G401 (cell line): Measurements from ENCODE around the gene POLN. TPM values are rescaled to one million over a fixed set of nuclear protein-coding genes. Genes with fewer than 3 reads are reported as not detected.

Experiments
- DNase-seq: peaks from one replicate; pipeline ENCODE4 v3.0.0-alpha.2; 2015; ENCODE audit warnings: low spot score
- in situ Hi-C: cut with HindIII; loops from 2 replicates; pipeline ENCODE4 v1.10.0; 2016; ENCODE audit warnings: low sequenced_read_pairs, mixed read lengths
- total RNA-seq: library from RNA; depleted of rRNA; stranded (reverse); fragments of >200 nt; shearing (Covaris generic); gene quantifications from 2 replicates; pipeline ENCODE4 v1.2.3, GENCODE V29; 2014

The POLN gene
- total RNA-seq, 1 experiment from 2014 or later, result 0.17 TPM

DNA sequence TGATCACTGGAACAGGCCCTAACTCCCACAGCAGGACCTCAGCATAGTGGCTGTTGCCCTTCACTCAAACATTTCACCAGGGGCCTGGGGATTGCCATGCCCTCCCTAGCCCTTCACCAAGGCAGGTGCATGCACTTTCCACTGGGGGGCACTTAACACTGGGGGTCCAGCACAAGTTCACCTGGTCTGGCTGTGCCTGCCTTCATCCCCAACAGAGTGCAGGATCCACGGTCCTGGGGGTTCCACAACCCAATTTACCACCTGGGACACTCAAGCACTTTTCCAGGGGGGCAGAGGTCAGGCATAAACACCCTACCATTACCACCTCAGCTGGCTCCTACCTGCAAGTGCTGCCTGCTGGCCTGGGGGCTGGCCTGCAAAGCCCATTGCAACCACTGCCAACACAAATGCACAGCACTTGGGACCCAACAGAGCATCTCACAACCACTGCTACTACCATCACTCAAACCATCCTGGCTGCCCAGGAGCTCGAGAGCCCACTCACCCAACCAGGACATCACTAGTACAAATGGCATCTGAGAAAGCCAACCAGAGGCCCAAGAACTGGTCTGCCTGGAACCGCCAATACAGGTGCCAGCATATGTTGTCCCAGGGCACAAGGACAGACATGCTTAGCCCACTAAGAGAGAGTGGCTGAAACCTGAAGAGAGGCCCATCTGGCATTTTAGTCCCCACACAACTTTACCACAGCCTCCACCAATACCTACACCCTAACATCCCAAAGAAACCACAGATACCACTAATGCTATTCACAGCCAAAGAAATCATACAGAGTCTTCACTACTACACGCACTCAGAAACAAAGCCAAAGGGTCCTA is 139.7 kb downstream of the POLN start:
- in situ Hi-C loops, result no loop called here
- DNase-seq, result no peak

- in situ Hi-C loops, result no loop called here
- no peak for DNase-seq
Observed at GRCh38 chr4:2101346-2102044, 140.4 kb downstream of the POLN start.

DNA sequence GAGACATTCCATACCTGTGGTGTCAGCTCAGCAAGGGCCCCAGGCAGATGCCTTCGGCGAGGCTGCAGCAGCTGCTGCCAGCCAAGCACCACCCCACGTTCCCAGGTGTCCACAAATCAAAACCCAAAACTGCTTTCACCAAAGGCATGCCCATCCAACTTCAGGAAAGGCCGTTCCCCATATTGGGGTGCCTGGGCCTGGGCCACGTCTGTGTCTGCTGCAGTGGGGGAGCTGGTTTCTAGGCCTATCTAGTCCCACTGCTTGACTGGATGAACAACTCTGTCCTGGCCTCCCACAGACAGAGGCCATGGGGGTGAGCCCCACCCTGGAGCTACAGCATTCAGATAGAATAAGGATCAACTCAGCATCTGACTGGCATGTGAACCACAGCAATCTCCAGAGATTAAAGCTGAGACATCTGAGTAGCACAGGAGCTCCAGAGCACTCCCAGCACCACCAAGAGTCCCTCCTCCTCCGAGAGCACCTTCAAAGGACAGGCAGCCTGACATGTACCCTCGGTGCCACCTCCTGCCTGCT is 145.8 kb downstream of the POLN start:
- DNase-seq, result no peak
- in situ Hi-C loops, result no loop called here

- in situ Hi-C loops, result no loop called here
- no peak for DNase-seq
Observed at GRCh38 chr4:2095236-2096072, 146.5 kb downstream of the POLN start.

GRCh38 chr4:2094545-2094944 is 147.4 kb downstream of the POLN start:
- no peak for DNase-seq
- in situ Hi-C loops, result loop anchor here (5.0 kb wide), 1 partner anchor 63 kb away; no protein-coding TSS in a partner anchor

- in situ Hi-C loops, result loop anchor here (5.0 kb wide), 1 partner anchor 64 kb away; no protein-coding TSS in a partner anchor
Observed at GRCh38 chr4:2093265-2093664, 148.7 kb downstream of the POLN start.

GRCh38 chr4:2092669-2093053 is 149.3 kb downstream of the POLN start:
- DNase-seq, result no peak
- in situ Hi-C loops, result loop anchor here (5.0 kb wide), 1 partner anchor 65 kb away; no protein-coding TSS in a partner anchor

More at GRCh38 chr4:2093265-2093664, 148.7 kb downstream of the POLN start:
- no peak for DNase-seq

GRCh38 chr4:2091990-2092668 is 149.8 kb downstream of the POLN start:
- in situ Hi-C loops, result loop anchor here (5.0 kb wide), 1 partner anchor 65 kb away; no protein-coding TSS in a partner anchor
- DNase-seq, result no peak

DNA sequence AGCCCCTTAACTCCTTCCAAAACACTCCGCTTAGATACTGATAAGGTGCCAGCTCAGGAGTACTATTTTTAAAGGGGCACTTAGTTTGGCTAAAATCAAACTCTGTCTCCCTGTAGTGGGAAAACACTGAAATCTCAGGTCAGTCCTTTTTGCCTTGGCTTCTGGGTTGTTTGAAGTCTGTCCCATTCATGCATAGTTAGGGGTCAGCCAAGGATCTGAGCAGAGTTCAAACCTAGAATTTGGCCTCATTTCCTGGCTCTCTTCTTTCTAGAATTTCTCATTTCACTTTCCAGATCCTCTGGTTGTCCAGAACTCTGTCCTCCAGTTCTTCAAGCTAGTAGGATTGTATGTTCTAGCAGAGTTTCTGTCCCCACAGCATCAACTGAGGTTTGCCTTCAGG is 151.3 kb downstream of the POLN start:
- no peak for DNase-seq
- in situ Hi-C loops, result loop anchor here (5.0 kb wide), 1 partner anchor 67 kb away; no protein-coding TSS in a partner anchor

- DNase-seq, result no peak
- in situ Hi-C loops, result no loop called here
Observed at GRCh38 chr4:2089222-2089621, 152.7 kb downstream of the POLN start.

DNA sequence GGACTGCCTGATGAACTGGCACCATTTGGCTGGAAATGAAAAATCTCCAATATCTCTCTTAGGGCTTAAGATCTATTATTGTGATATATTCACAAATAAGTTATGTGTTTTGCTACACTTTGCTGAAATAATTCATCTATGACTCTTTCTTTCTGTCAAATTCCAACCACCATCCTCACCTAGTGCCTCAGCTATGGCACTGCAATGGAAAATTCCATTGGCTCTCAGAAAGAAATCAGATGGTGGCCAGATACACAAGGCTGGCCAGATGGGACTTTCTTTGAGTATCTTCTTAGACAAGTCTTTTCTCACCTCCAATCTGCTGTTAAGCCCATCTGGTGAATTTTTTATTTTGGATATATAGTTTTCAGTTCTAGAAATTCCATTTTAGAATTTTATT is 154.8 kb downstream of the POLN start:
- in situ Hi-C loops, result no loop called here
- DNase-seq, result no peak

- in situ Hi-C loops, result no loop called here
- no peak for DNase-seq
Observed at GRCh38 chr4:2085496-2085901, 156.4 kb downstream of the POLN start.

DNA sequence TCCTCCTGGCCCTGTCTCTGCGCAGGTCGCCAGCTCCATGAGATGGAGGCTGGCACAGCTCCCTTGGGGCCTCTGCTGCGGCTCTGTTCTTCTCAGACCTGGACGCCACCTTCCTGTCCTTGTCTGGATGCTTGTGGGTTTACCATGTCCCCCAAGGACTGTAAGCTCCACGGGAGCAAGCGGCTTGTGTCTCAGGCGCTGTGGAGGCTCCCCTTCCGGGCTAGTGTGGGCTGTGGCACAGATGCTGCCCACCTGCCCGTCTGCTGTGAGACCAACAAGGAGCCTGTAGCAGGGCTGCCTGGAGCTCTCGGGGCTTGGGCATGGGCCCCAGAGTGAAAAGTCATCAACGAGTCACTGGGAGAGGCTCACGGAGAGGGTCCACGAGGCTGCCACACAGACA is 157.6 kb downstream of the POLN start:
- no peak for DNase-seq
- in situ Hi-C loops, result no loop called here

DNA sequence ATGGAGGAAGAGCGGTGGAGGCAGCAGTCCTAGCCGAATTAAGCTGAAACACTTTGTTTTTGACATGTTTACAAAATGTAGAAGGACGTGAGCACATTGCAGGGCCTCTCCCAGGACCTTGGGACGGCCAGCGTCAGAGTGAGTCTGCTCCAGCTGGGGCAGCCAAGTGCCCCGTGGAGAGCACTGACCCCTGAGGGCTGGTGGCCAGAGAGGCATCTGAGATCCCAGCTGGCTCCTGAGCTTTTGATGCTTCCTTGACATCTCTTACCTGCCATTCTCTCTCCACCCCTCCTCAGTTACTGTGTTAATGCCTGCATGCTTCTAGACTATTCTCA is 158.1 kb downstream of the POLN start:
- DNase-seq, result peak; percentile 78
- in situ Hi-C loops, result no loop called here

GRCh38 chr4:2083116-2083825 is 158.7 kb downstream of the POLN start:
- in situ Hi-C loops, result no loop called here
- DNase-seq, result no peak

- no peak for DNase-seq
- in situ Hi-C loops, result no loop called here
Observed at GRCh38 chr4:2082627-2083026, 159.3 kb downstream of the POLN start.

DNA sequence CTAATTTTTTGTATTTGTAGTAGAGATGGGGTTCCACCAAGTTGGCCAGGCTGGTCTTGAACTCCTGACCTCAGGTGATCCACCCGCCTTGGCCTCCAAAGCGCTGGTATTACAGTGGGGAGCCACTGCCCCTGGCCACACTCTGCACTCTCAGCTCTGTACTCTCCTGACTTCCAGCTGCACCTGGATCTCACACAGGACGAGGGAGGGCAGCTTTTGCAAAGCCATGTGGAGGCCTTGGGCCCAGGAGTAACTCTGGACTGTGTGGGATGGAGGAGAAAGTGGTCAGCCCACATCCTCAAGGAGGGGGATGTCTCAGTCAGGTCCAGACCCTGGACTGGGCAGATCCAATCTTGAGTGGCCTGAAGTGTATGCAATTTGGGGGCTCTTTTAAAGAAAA is 159.8 kb downstream of the POLN start:
- in situ Hi-C loops, result no loop called here
- DNase-seq, result no peak

DNA sequence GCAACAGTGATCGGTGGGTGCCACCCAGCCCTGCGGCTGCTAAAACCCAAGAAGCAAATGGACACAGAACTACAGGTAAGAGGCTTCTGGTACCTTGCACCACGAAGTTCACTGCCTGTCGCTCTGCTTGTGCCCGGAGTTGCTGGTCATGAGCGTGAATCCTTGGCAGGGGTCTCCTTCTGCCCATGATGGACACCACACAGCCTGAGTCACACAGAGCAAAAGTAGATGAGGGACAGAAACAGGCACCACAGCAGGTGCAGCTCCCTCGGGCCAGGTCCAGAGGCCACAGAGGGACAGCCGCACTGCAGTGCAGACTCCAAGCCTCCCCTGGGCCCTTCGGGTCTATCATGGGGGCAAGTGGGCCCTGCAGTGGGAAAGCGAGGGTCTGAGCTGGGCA is 160.4 kb downstream of the POLN start:
- in situ Hi-C loops, result no loop called here
- DNase-seq, result no peak
